Osteoblast (primary cell): ENCODE measurements around the gene RSRC1. TPM values are rescaled to one million over a fixed set of nuclear protein-coding genes. Genes with fewer than 3 reads are reported as not detected.
"Not testable (repeated sequence)": the region's sequence is repeated elsewhere in the genome, so short reads cannot be mapped to it uniquely, and the experiment has no call there.

Experiments
- DNase-seq: peaks from one replicate; pipeline ENCODE4 v3.0.0; 2011; ENCODE audit warnings: low spot score, mixed read lengths; ENCODE audit not compliant: insufficient read length; ENCODE audit errors: missing footprints
- H2AFZ ChIP-seq: 2 replicates; pipeline ENCODE4 v1.6.0; 2011; ENCODE audit warnings: mild to moderate bottlenecking, low read length
- H3K27ac ChIP-seq: 2 replicates; pipeline ENCODE4 v1.5.1; 2011; ENCODE audit warnings: mild to moderate bottlenecking, low read depth, low read length, moderate library complexity
- H3K27me3 ChIP-seq: 2 replicates; pipeline ENCODE4 v1.6.0; 2012; ENCODE audit warnings: mild to moderate bottlenecking, control low read depth, inconsistent platforms, low read length, moderate library complexity; ENCODE audit not compliant: insufficient read depth
- H3K36me3 ChIP-seq: 2 replicates; pipeline ENCODE4 v1.5.1; 2011; ENCODE audit warnings: mild to moderate bottlenecking, low read length, control low read depth, moderate library complexity; ENCODE audit not compliant: insufficient read depth
- H3K4me1 ChIP-seq: 2 replicates; pipeline ENCODE4 v1.5.1; 2011; ENCODE audit warnings: mild to moderate bottlenecking, low read length, control low read depth, moderate library complexity; ENCODE audit not compliant: insufficient read depth
- H3K4me2 ChIP-seq: 2 replicates; pipeline ENCODE4 v1.6.0; 2011; ENCODE audit warnings: mild to moderate bottlenecking, low read length; ENCODE audit not compliant: insufficient read depth
- H3K4me3 ChIP-seq: fragments of 200-600 bp; sonication (generic); 3 replicates; pipeline ENCODE4 v1.5.1; 2012; ENCODE audit warnings: mild to moderate bottlenecking, low read length, inconsistent platforms; ENCODE audit not compliant: insufficient read depth
- H3K79me2 ChIP-seq: 2 replicates; pipeline ENCODE4 v1.6.0; 2012; ENCODE audit warnings: mild to moderate bottlenecking, low read length, control low read depth, inconsistent platforms; ENCODE audit not compliant: insufficient read depth
- H3K9me3 ChIP-seq: 2 replicates; pipeline ENCODE4 v1.5.1; 2011; ENCODE audit warnings: low read depth, low read length, control low read depth
- H4K20me1 ChIP-seq: 2 replicates; pipeline ENCODE4 v1.6.0; 2012; ENCODE audit warnings: mild to moderate bottlenecking, low read length, control low read depth; ENCODE audit not compliant: insufficient read depth
- total RNA-seq: library from RNA; depleted of rRNA; stranded (reverse); fragments of >200 nt; gene quantifications from 2 replicates; pipeline ENCODE4 v1.2.3, GENCODE V29; 2012
- TF ChIP-seq, protein P1 (sequence below): IDR thresholded peaks from 2 replicates; pipeline ENCODE4 v1.5.1; 2011; ENCODE audit warnings: mild to moderate bottlenecking, low read depth, low read length, moderate library complexity; ENCODE audit errors: extremely low read depth

Gene RSRC1
- total RNA-seq, 1 donor = 69.8 TPM

DNA sequence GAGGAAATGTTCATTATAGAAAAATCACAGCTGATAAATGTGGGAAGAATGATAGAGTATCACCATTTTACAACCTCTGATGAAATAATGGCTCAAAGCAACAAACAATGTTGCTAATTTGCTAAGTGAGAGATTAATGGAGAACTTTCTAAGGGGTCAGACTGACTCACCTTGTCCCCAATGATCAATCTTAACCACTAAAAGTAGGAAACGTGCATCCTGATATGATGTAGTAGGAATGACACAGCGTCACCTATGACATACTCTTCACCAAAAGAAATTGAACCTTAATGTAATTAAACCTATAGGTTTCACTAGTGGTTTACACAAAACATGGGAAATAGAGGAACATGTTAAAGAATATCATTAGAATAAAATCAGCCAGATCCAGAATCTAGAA lies 426.0 kb downstream of the RSRC1 start:
- Histone ChIP-seq H4K20me1 (no peaks in the 10 kb centered on the region), H3K27me3 (no peaks in the 10 kb centered on the region), H2AFZ (no peak overlapping the region), H3K4me2 (no peak overlapping the region), H3K4me3 (no peak overlapping the region), H3K36me3 (no peaks in the 10 kb centered on the region), H3K9me3 (no peaks in the 10 kb centered on the region), H3K27ac (no peak overlapping the region), H3K79me2 (no peaks in the 10 kb centered on the region), H3K4me1 (no peaks in the 10 kb centered on the region)
- TF ChIP-seq, protein P1, sequence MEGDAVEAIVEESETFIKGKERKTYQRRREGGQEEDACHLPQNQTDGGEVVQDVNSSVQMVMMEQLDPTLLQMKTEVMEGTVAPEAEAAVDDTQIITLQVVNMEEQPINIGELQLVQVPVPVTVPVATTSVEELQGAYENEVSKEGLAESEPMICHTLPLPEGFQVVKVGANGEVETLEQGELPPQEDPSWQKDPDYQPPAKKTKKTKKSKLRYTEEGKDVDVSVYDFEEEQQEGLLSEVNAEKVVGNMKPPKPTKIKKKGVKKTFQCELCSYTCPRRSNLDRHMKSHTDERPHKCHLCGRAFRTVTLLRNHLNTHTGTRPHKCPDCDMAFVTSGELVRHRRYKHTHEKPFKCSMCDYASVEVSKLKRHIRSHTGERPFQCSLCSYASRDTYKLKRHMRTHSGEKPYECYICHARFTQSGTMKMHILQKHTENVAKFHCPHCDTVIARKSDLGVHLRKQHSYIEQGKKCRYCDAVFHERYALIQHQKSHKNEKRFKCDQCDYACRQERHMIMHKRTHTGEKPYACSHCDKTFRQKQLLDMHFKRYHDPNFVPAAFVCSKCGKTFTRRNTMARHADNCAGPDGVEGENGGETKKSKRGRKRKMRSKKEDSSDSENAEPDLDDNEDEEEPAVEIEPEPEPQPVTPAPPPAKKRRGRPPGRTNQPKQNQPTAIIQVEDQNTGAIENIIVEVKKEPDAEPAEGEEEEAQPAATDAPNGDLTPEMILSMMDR = no peak
- no peak for DNase-seq

DNA sequence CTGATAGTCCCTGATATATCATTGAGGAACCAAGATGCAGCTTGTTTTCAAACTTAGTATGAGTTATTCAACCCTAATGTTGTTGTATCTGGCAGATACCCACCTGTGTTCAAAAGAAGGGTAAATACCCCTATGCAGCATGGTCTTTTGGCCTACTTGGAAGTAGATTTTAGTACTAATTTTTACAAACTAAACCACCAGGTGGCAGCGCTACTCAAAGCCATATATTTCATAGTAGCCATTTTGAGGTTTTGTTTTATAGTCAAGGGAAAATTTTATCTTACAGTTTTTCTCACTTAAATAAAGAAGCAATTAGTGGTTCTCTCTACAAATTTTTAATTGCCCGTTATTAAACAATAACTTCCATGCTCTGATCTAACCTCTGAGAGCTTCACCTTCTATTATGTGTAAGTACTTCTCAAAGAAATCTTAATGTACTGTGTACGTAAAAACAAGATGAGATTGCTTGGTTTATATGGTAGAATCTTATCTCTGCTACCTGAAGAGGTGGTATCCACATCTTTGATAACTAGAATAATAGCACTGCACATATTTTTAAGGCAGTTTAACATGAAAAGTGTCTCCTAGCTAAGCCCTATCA lies 429.6 kb downstream of the RSRC1 start:
- H3K27me3 ChIP-seq = no peaks in the 10 kb centered on the region
- peak overlapping the region; percentile 92 for H2AFZ ChIP-seq
- no peaks in the 10 kb centered on the region for H4K20me1 ChIP-seq
- H3K79me2 ChIP-seq = no peaks in the 10 kb centered on the region
- H3K4me3 ChIP-seq = no peak overlapping the region
- TF ChIP-seq, protein P1 = peak; percentile 70
- no peaks in the 10 kb centered on the region for H3K36me3 ChIP-seq
- no peak overlapping the region for H3K4me2 ChIP-seq
- H3K27ac ChIP-seq = peak overlapping the region; percentile 31
- no peak for DNase-seq
- H3K4me1 ChIP-seq = no peaks in the 10 kb centered on the region
- H3K9me3 ChIP-seq = no peaks in the 10 kb centered on the region

- H4K20me1 ChIP-seq = no peaks in the 10 kb centered on the region
- H3K36me3 ChIP-seq = no peaks in the 10 kb centered on the region
- no peak overlapping the region for H3K4me3 ChIP-seq
- H3K27me3 ChIP-seq = no peaks in the 10 kb centered on the region
- H2AFZ ChIP-seq = peak overlapping the region; percentile 92
- H3K27ac ChIP-seq = peak overlapping the region; percentile 31
- no peak for DNase-seq
- no peaks in the 10 kb centered on the region for H3K9me3 ChIP-seq
- no peaks in the 10 kb centered on the region for H3K79me2 ChIP-seq
- no peak overlapping the region for H3K4me2 ChIP-seq
- TF ChIP-seq, protein P1 = no peak
- no peaks in the 10 kb centered on the region for H3K4me1 ChIP-seq
Observed at GRCh38 chr3:158540066-158540465, 430.2 kb downstream of the RSRC1 start.

DNA sequence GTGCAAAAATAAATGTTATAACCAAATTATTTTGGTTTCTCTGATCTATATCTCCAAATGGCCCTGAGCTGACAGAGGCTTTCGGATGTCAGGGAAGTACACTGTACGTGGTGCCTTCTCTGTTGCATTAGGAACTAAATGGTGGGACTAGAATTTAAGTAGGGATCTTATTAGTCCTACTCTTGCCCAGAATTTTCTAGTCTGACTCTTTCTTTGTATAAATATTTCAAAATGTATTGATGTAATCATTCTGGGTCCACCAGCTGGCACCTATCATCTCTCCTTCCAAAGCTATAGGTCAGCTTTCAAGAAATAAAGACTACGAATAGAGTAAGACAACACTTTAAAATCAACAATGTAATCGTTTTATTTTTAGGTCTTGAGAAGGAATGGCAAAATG lies 438.8 kb downstream of the RSRC1 start:
- no peaks in the 10 kb centered on the region for H3K9me3 ChIP-seq
- H3K4me3 ChIP-seq = no peak overlapping the region
- no peak overlapping the region for H3K4me2 ChIP-seq
- H3K79me2 ChIP-seq = no peaks in the 10 kb centered on the region
- H3K27me3 ChIP-seq = no peaks in the 10 kb centered on the region
- no peaks in the 10 kb centered on the region for H3K4me1 ChIP-seq
- DNase-seq = no peak
- no peaks in the 10 kb centered on the region for H4K20me1 ChIP-seq
- no peak overlapping the region for H2AFZ ChIP-seq
- TF ChIP-seq, protein P1 = no peak
- no peak overlapping the region for H3K27ac ChIP-seq
- H3K36me3 ChIP-seq = no peaks in the 10 kb centered on the region

GRCh38 chr3:158549938-158550337 lies 440.0 kb downstream of the RSRC1 start:
- H3K79me2 ChIP-seq = not testable (repeated sequence)

More at GRCh38 chr3:158549938-158550337, 440.0 kb downstream of the RSRC1 start:
- not testable (repeated sequence) for H3K9me3 ChIP-seq, H3K4me2 ChIP-seq, H3K27ac ChIP-seq, H3K4me3 ChIP-seq, H3K4me1 ChIP-seq, H3K36me3 ChIP-seq, H3K27me3 ChIP-seq, DNase-seq, H4K20me1 ChIP-seq, H2AFZ ChIP-seq
